GM12891 (cell line): Measurements from ENCODE around the gene PPP1R9B.
A peak's percentile ranks its signal among the peaks of the same experiment; 100 is the strongest.

Experiments
- DNase-seq: peaks from one replicate; pipeline ENCODE4 v3.0.0; 2011; ENCODE audit warnings: low spot score; ENCODE audit not compliant: insufficient read length
- FAIRE-seq: peaks from 2 replicates; lab custom pipeline; 2011; peaks lifted over from hg19 to GRCh38; lab: Jason Lieb, UNC
- PAX5 ChIP-seq: IDR thresholded peaks from 2 replicates; pipeline ENCODE4 v1.6.1; 2011; ENCODE audit warnings: low read length, moderate library complexity, mild to moderate bottlenecking; ENCODE audit not compliant: insufficient read depth, severe bottlenecking
- POLR2A ChIP-seq: IDR thresholded peaks from 2 replicates; pipeline ENCODE4 v1.6.1; 2011; ENCODE audit warnings: low read depth, low read length, control low read depth
- POLR2AphosphoS5 ChIP-seq: IDR thresholded peaks from 2 replicates; pipeline ENCODE4 v1.6.1; 2011; ENCODE audit warnings: low read depth, low read length, control low read depth
- POU2F2 ChIP-seq: IDR thresholded peaks from 2 replicates; pipeline ENCODE4 v1.6.1; 2011; ENCODE audit warnings: low read depth, mild to moderate bottlenecking, control low read depth, low read length, moderate library complexity
- SPI1 ChIP-seq: IDR thresholded peaks from 2 replicates; pipeline ENCODE4 v1.6.1; 2011; ENCODE audit warnings: low read depth, low read length, control low read depth
- TAF1 ChIP-seq: IDR thresholded peaks from 2 replicates; pipeline ENCODE4 v1.6.1; 2011; ENCODE audit warnings: low read depth, low read length, control low read depth

Gene PPP1R9B

DNA sequence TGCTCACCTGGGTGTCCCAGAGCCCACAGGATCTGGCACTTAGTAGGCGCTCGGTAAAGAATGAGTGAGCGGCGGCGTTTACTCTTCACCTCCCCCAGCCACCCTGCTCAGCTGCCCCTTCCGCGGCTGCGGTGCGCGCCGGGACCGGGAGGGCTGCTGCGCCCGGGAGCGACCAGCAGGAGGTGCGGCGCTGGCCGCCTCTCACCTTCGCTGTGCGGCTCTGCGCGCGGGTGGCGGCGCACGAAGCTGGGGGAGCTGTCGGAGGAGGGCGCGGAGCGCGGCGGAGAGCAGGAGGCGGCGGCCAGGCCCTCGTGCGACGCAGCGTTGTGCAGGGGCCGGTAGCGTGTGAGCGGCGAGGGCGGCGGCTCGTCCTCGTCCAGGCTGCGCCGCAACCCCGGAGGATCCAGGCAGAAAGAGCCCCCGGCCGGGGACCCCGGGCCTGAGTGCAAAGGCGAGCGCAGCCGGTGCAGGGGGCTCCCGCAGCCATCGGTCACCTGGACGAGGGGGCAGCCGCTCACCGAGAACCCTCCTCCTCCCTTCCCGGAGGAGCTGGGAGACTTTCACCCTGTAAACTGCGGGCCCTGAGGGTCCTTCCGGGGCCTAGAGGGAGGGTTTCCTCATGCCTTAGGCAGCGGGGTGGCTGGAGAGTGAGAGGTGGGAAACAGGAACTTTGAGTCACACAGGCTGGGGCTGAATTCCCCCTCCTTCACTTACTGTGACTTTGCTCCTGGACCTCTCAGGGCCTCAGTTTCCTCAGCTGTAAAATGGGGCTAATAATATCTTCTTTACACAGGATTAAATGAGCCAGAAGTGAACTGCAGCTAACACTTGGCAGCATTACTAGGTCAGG, 33.0 kb downstream of the PPP1R9B start:
- DNase-seq, result peak; percentile 78
- peak; percentile 83 for FAIRE-seq
- TF ChIP-seq POLR2AphosphoS5, result no peak
- no peak for TF ChIP-seq POLR2A
- TF ChIP-seq PAX5, result no peak
- TF ChIP-seq TAF1, result no peak
- no peak for TF ChIP-seq SPI1
- TF ChIP-seq POU2F2, result no peak

DNA sequence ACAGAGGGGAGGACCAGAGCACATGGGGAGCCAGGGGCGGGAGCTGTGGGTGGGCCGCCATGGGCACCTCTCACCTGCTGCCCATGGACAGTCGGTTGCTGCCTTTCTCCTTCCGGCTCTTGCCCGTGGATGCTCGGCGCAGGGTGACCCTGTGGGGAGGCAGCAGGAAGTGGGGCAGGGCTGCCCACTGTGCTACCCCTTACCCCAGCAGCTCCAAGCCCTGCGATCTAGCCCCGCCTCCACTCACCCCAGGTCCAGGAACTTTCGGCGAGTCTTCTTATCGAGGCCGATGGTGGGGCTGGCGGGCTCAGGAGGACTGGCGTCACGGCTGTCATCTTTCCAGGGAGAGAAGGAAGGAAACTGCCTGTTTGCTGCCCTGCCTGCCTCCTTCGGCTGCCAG, 34.7 kb downstream of the PPP1R9B start:
- no peak for FAIRE-seq

DNA sequence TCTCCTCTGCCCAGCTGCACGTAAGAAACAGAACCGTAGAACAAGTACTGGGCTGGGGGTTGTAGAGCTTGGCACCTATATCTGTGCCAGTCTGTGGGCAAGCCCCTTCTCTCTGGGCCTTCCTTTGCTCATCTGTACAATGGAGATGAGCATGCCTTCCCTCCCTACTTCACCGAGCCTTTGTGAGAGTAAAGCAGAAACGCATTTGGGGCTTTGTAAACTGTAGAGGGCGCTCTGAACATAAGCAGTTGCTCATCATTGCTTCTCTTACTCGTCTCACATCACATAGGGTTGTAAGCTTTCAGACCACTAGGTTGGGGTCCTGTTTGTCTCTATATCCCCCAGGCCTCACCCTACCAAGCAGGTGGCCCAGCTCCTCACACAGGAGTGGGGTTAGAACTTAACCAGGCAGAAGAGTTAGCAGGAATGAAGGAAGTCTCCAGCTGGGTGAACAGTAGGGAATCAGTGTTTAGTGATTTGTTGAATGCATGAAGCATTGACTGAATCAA, 35.6 kb downstream of the PPP1R9B start:
- FAIRE-seq (peak; percentile 78), DNase-seq (no peak)
- TF ChIP-seq POU2F2 (no peak), POLR2A (no peak), TAF1 (no peak), SPI1 (no peak), POLR2AphosphoS5 (no peak), PAX5 (no peak)

More for the DNA sequence above, 34.7 kb downstream of the PPP1R9B start:
- no peak for DNase-seq
- TF ChIP-seq POLR2A, result no peak
- TF ChIP-seq POLR2AphosphoS5, result no peak
- no peak for TF ChIP-seq PAX5
- no peak for TF ChIP-seq POU2F2
- TF ChIP-seq SPI1, result no peak
- TF ChIP-seq TAF1, result no peak

DNA sequence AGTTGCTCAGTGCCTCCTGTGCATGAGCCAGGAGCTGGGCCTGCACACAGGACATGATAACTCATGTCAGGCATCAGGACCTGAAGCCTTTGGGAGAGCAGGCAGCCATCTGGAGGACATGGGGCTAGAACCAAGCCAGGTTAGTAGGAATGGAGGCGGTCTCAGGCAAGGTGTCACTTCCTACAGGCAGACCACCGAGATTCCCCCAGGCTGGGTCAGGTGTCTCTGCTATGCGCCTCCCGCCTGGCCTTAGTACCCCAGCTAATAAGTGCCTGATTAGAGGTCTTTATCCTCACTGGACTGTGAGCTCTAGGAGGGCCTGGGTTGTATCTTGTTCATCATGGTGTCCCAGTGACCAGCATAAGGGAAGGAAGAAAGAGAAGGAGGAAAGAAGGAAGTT, 36.1 kb downstream of the PPP1R9B start:
- DNase-seq (no peak), FAIRE-seq (no peak)
- TF ChIP-seq TAF1, result no peak
- TF ChIP-seq SPI1, result no peak
- no peak for TF ChIP-seq POLR2AphosphoS5
- TF ChIP-seq POU2F2, result no peak
- TF ChIP-seq PAX5, result no peak
- TF ChIP-seq POLR2A, result no peak

DNA sequence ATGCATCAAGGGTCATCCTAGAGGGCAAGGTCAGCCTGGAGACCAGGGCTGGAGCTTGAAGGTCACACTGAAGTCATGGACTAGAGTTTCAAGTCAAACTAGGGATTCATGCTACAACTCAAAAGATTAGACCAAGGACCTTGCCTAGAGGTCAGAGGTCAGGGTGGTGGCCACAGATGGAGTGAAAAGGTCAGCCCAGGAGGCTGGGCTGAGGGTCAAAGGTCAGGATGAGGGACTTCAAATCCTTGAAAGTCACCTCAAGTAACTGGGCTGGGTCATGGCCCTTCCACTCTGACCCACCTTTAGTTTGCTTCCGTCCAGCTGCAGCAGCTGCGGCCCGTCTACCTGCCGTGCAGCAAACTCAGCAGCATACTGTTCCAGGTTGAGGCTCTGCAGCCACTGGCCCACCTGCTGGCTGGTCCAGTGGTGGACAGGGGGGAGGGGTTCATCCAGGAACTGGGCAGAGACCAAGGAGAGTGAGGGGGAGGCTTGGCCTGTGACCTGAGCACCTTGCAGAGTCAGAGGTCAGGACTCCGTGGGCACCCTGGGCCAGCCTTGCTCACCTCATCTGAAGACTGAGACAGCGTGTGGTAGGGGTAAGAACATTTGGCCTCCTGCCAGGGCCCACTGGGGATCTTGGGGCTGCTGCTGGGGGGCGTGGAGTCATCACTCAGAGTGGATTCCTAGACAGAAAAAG, 36.7 kb downstream of the PPP1R9B start:
- FAIRE-seq, result no peak
- DNase-seq, result no peak
- no peak for TF ChIP-seq POLR2AphosphoS5
- no peak for TF ChIP-seq POU2F2
- no peak for TF ChIP-seq SPI1
- TF ChIP-seq PAX5, result no peak

DNA sequence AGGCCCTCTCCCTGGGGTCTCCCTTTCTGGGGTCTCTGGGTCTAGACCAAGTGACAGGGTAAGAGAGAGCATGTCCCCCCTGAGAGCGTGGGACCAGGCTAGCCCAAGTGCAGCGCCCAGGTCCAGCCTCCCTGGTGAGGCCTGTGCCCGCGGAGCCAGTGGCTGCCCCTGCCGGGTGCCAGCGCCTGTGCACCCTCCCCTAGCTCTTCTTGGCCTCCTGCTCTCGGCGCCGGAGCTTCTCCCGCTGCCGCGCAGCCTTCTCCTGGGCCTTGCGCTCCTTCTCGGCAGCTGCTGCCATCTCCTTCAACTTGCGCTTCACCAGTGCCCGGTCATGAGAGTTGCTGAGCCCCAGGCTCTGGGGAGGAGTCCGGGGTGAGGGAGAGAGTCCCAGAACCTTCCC, 37.8 kb downstream of the PPP1R9B start:
- TF ChIP-seq SPI1, result no peak
- no peak for TF ChIP-seq PAX5
- TF ChIP-seq TAF1, result no peak
- TF ChIP-seq POLR2AphosphoS5, result no peak
- no peak for TF ChIP-seq POU2F2
- no peak for TF ChIP-seq POLR2A
- DNase-seq, result no peak
- FAIRE-seq, result no peak

DNA sequence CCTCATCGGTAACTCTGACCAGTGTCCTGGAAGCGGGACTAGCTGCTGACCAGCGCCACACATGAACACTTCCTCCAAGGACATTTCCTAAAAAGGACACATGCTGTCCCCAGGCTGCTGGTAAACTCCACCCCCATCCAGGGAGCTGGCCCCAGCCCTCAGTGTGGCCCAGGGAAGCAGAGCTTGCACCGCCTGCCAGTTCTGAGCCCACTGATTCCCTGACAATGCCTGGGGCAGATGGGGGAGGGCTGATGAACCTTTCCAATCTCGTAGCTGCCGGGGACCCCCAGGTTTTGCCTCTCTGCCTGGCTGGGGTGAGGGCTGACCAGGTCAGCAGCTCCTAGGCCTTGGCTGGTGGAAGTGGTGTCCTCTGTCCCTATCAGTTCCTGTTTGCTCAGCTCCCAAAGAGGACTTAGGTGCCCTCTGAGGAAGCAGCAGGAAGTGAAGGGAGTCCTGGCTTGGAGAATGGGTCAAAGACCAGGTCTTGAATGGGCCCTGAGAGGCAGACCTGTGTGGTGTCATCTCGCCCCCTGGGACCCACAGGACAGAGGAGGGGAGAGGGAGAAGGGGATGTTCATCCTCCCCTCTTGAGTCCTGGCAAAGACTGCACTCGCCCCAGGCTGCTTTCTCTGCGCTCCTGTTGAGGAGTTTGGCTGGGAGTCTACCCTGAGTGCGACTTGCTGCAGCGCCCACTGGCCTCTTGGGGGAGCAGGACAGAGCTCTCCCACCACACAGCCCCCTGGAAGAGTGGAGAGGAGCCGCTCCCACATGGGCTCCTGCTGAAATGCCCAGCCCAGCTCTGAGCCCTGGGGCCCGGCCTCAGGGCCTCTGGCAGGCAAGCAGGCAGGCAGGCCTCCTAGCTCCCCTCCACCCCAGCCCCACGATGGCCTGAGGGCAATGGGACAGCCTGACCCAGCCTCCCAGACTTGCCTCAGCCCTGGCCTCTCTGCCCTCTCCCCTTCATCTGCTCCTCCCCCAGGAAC, 38.5 kb downstream of the PPP1R9B start:
- no peak for FAIRE-seq

DNA sequence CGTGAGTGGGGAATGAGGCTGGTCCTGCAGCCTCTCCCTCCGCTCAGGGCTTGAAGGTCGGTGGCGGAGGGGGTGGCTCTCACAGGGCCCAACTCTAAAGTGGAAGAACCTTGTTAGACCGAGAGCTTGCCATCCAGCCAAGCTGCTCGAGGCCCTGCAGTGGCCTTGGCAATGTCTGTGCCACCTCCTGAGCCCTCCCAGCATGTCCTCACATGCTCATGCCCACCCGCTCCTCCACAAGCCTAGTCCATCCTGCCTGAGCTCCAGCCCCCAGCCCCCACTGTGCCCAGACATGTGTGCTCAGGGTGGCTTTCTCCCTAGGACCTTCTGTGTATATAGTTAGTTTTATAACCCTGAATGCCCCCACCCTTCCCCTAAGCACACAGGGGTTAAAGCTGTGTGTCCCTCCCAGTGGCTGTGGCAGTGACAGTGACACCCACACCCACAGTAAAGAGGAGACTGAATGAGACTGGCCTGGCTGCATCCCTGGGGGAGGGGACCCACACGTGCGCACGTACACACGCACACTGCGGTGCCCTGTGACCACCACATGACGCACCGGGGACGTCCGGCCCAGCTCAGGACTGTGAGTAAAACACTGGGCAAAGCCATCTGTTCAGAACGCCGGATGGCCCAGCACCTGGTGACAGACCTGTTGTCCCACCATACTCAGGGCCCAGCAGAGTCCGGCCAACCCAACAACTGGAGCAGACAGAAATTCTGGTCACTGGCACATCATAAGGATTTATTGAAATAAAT, 39.7 kb downstream of the PPP1R9B start:
- DNase-seq, result no peak
- TF ChIP-seq TAF1 (no peak), SPI1 (no peak), POLR2A (no peak), POU2F2 (no peak), PAX5 (no peak), POLR2AphosphoS5 (no peak)
- FAIRE-seq, result no peak

More for the DNA sequence above, 38.5 kb downstream of the PPP1R9B start:
- no peak for DNase-seq
- TF ChIP-seq POU2F2 (no peak), POLR2AphosphoS5 (no peak), POLR2A (no peak), TAF1 (no peak)
